NCI-H748 (cell line): Measurements from ENCODE around the gene HGF.
"Not testable (repeated sequence)": the region's sequence is repeated elsewhere in the genome, so short reads cannot be mapped to it uniquely, and the experiment has no call there.

ENCODE experiments used
- DNase-seq: peaks from one replicate; lab custom pipeline; 2025; ENCODE audit not compliant: unreplicated experiment; lab: John Stamatoyannopoulos, UW

The HGF gene

GRCh38 chr7:81722250-81722649 is 47.6 kb downstream of the HGF start:
- not testable (repeated sequence) for DNase-seq

- DNase-seq = peak; percentile 2
Measured at GRCh38 chr7:81721437-81721836, 48.4 kb downstream of the HGF start.

- DNase-seq = no peak
Measured at GRCh38 chr7:81719865-81720264, 50.0 kb downstream of the HGF start.

GRCh38 chr7:81715984-81716588 is 53.8 kb downstream of the HGF start:
- DNase-seq = peak; percentile 18

GRCh38 chr7:81714306-81714705 is 55.5 kb downstream of the HGF start:
- DNase-seq = no peak

GRCh38 chr7:81710751-81711150 is 59.1 kb downstream of the HGF start:
- no peak for DNase-seq

- DNase-seq = no peak
Measured at GRCh38 chr7:81709836-81710235, 60.0 kb downstream of the HGF start.

- DNase-seq = no peak
Measured at GRCh38 chr7:81707966-81708365, 61.9 kb downstream of the HGF start.

GRCh38 chr7:81707196-81707595 is 62.7 kb downstream of the HGF start:
- no peak for DNase-seq

- DNase-seq = no peak
Measured at GRCh38 chr7:81705206-81705605, 64.6 kb downstream of the HGF start.

- DNase-seq = no peak
Measured at GRCh38 chr7:81704595-81704994, 65.3 kb downstream of the HGF start.

- no peak for DNase-seq
Measured at GRCh38 chr7:81698965-81699364, 70.9 kb downstream of the HGF start.

- no peak for DNase-seq
Measured at GRCh38 chr7:81694711-81695110, 75.1 kb downstream of the HGF start.

GRCh38 chr7:81693894-81694293 is 76.0 kb downstream of the HGF start:
- no peak for DNase-seq

- DNase-seq = no peak
Measured at GRCh38 chr7:81693080-81693479, 76.8 kb downstream of the HGF start.

- DNase-seq = no peak
Measured at GRCh38 chr7:81692146-81692905, 77.5 kb downstream of the HGF start.

- DNase-seq = no peak
Measured at GRCh38 chr7:81691199-81691821, 78.5 kb downstream of the HGF start.

- DNase-seq = no peak
Measured at GRCh38 chr7:81690688-81691087, 79.2 kb downstream of the HGF start.

GRCh38 chr7:81690251-81690650 is 79.6 kb downstream of the HGF start:
- no peak for DNase-seq

GRCh38 chr7:81688622-81689411 is 81.0 kb downstream of the HGF start:
- DNase-seq = peak; percentile 7

GRCh38 chr7:81687062-81687461 is 82.8 kb downstream of the HGF start:
- no peak for DNase-seq
